ENCODE results near the gene GTF2H3.

DNA sequence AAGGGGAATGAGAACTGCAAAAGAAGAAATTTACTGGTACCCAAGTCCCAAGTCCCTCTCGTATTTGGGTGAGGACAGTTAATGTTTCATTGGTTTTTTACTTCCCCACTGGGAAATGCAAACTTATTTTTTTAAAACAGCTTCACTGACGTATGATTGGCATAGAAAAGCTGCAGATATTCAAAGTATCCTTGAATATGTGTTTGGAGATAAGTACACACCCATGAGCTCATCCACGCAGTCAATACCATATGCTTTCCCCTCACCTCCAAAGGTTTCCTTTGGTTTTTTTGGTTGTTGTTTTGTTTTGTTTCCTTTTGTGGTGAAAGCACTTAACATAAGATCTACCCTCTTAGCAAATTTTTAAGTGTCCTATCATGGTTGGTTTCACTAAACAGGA is 50.3 kb downstream of the GTF2H3 start:
- TF ChIP-seq, protein P1, sequence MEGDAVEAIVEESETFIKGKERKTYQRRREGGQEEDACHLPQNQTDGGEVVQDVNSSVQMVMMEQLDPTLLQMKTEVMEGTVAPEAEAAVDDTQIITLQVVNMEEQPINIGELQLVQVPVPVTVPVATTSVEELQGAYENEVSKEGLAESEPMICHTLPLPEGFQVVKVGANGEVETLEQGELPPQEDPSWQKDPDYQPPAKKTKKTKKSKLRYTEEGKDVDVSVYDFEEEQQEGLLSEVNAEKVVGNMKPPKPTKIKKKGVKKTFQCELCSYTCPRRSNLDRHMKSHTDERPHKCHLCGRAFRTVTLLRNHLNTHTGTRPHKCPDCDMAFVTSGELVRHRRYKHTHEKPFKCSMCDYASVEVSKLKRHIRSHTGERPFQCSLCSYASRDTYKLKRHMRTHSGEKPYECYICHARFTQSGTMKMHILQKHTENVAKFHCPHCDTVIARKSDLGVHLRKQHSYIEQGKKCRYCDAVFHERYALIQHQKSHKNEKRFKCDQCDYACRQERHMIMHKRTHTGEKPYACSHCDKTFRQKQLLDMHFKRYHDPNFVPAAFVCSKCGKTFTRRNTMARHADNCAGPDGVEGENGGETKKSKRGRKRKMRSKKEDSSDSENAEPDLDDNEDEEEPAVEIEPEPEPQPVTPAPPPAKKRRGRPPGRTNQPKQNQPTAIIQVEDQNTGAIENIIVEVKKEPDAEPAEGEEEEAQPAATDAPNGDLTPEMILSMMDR (IDR thresholded peaks at IDR 0.05; ENCODE audit: low read depth, low read length) = no peak
- TF ChIP-seq POLR2A (IDR thresholded peaks at IDR 0.05; ENCODE audit: extremely low read depth, insufficient read length) (no peak), MYC (IDR thresholded peaks at IDR 0.05; ENCODE audit: low read depth, low read length) (no peak)

Data from NB4 (cell line).